GM19025 (cell line): ENCODE data around the gene FRYL.
A peak's percentile ranks its signal among the peaks of the same experiment; 100 is the strongest.
"Not testable (repeated sequence)": the region's sequence is repeated elsewhere in the genome, so short reads cannot be mapped to it uniquely, and the experiment has no call there.

ENCODE experiments used
- ATAC-seq: cut with Tn5 transposase; IDR thresholded peaks from one replicate; pipeline ENCODE4 v1.9.1; 2021; ENCODE audit warnings: mild to moderate bottlenecking, low read depth, moderate library complexity; ENCODE audit not compliant: unreplicated experiment

The FRYL gene

GRCh38 chr4:48752246-48752645 is 27.8 kb downstream of the FRYL start:
- no peak for ATAC-seq

DNA sequence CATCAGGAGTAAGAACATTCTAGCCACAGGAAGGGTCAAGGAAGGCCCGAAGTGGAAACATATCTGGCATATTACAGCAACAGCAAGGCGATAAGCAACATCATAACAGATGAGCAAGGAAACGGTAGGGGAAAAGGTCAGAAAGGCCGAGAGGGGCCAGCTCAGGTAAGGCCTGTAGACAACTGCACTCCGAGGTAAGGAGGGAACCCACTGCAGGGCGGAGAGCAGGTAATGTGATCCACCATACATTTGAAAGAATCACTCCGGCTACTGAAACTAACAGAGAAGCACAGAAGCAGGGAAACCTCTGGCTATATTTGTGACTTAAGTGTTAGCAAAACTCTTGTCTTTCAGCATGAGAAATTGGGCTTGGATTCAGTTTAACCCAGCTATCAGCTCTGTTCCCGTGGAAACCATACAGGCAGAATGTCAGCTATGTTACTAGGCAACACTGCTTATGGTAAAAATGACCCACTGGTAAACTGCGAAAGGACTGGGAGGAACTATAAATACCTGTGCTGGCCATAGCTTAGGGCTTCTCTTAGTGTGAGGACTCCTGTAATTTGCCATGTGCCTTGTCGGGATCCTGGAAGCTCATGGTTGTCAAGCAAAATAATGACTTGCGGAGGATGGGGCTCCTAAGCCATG is 31.0 kb downstream of the FRYL start:
- no peak for ATAC-seq

DNA sequence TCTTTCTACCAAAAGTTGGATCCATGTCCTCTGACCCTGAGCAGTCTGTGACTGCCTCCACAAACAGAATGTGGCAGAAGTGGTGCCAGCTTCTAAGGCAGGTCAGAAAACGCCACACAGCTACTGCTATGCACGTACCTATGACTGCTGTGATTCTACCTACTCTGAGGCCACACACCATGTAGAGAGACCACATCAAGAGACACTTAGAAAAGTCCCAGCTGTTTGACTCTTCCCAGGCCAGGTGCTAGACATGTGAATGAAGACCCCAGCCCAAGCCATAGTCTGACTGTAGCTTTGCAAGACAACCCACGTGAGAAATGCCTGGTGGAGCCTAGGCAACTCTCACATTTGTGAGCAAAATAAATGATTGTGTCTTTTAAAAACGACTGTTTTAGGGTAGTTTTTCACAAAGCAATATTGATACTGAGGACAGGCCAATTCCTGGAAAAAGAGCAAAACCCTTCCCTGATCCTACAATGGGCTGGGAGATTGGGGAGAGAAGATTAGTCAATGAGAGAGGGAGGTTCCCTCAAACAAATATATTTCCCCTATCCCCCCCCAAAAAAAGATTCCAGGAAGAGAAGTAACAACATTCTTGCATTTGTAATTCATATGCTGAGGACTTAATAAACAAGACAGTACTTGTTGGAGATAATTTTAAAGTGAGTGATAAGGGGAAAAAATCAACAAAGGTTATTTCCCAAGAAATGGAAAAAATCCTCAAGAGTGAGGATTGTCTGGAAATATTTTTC is 33.3 kb downstream of the FRYL start:
- no peak for ATAC-seq

DNA sequence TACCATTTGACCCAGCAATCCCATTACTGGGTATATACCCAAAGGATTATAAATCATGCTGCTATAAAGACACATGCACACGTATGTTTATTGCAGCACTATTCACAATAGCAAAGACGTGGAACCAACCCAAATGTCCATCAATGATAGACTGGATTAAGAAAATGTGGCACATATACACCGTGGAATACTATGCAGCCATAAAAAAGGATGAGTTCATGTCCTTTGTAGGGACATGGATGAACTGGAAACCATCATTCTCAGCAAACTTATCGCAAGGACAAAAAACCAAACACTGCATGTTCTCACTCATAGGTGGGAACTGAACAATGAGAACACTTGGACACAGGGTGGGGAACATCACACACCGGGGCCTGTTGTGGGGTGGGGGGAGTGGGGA is 34.9 kb downstream of the FRYL start:
- ATAC-seq = not testable (repeated sequence)

- no peak for ATAC-seq
These were observed 37.7 kb downstream of the FRYL start for GRCh38 chr4:48742412-48742811.

DNA sequence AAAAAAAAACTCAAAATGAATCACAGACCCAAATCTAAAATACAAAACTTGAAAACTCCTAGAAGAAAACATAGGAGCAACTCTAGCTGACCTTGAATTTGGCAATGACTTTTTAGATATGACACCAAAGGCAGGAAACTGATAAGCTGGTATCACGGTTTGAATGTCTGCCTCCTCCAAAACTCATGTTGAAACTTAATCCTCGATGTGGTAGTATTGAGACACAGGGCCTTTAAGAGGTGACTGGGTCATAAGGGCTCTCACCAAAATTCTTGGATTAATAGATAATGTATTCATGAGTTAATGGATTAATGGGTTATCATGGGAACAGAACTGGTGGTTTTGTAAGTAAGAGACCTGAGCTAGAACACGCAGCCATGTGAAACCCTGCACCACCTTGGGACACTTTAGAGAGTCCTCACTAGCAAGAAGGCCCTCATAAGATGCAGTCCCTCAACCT is 40.5 kb downstream of the FRYL start:
- ATAC-seq = peak; percentile 55

GRCh38 chr4:48738856-48739255 is 41.2 kb downstream of the FRYL start:
- ATAC-seq = no peak

- not testable (repeated sequence) for ATAC-seq
These were observed 51.1 kb downstream of the FRYL start for GRCh38 chr4:48728906-48729496.

DNA sequence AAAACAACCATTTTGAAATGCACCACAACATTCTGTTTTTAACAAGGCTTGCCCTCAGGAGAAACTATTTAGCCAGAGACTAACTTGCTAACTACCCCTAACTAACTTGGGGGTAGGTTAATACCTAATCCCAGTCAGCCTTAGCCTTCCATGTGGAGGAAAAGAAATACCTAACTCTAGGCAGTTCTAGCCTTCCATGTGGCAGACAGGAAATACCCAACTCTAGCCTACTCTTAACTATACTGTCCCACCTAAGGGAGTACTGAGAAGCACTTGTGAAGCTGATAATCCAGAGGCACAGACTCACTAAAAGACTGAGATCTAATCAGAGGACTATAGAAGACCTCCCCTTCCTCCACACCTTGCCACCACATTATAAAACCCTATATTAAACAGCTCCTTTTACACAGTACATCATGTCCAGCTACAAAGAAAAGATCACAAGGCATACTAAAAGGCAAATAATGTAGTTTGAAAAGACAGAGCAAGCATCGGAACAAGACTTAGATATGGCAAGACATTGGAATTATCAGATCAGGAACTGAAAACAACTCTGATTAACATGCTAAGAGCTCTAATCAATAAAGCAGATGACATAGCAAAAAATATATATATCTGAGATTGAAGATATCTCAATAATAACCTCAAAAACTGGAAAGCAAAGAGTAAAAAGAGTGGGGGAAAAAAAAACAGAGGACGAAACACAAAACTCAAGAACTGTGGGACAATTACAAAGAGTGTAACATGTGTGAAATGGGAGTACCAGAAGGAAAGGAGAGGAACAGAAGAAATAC is 52.2 kb downstream of the FRYL start:
- no peak for ATAC-seq

DNA sequence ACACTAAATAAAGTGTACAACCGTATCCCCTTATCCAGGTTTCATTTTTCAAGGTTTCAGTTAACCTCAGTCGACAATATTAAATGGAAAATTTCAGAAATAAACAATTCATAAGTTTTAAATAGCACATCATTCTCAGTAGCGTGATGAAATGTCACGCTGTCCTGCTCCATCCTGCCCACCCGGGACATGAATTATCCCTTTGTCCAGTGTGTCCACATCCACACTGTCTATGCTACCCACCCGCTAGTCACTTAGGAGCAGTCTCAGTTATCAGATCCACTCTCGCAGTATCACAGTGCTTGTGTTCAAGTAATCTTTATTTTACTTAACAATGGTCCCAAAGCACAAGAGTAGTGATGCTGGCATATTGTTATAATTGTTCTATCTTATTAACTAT is 54.7 kb downstream of the FRYL start:
- no peak for ATAC-seq

- no peak for ATAC-seq
These were observed 57.3 kb downstream of the FRYL start for GRCh38 chr4:48722509-48723446.

GRCh38 chr4:48720459-48720858 is 59.6 kb downstream of the FRYL start:
- no peak for ATAC-seq

DNA sequence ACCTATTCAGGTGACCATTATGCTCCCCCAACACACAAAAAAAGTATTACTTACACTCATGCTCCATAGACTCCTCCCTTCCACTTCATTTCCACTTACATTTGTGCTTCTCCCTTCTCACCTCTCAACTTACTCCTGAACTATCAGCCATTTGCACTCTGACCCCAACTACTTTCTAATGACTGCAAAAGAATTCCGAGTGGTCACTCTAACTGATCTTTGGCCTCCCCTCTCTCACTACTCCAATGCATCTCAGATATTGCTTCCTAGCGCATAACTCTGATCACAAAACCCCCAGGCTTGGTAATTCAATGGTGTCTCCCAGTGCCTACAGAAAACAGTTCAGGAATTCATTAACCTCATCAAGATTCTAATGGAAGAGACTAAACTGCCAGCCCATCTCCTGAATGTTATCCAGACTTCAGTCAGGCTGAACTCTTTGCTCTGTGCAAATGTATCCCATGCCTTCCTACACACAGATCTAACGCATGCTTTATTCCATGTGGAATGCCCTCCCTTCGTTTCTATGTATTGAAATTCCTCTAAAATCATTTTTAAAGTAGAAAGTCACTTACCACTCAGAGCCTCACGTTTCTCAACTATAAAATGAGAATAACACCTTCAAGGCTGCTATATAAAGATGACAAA is 61.1 kb downstream of the FRYL start:
- no peak for ATAC-seq

DNA sequence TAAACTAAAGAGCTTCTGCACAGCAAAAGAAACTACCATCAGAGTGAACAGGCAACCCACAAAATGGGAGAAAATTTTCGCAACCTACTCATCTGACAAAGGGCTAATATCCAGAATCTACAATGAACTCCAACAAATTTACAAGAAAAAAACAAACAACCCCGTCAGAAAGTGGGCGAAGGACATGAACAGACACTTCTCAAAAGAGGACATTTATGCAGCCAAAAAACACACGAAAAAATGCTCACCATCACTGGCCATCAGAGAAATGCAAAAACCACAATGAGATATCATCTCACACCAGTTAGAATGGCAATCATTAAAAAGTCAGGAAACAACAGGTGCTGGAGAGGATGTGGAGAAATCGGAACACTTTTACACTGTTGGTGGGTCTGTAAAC is 63.8 kb downstream of the FRYL start:
- not testable (repeated sequence) for ATAC-seq

DNA sequence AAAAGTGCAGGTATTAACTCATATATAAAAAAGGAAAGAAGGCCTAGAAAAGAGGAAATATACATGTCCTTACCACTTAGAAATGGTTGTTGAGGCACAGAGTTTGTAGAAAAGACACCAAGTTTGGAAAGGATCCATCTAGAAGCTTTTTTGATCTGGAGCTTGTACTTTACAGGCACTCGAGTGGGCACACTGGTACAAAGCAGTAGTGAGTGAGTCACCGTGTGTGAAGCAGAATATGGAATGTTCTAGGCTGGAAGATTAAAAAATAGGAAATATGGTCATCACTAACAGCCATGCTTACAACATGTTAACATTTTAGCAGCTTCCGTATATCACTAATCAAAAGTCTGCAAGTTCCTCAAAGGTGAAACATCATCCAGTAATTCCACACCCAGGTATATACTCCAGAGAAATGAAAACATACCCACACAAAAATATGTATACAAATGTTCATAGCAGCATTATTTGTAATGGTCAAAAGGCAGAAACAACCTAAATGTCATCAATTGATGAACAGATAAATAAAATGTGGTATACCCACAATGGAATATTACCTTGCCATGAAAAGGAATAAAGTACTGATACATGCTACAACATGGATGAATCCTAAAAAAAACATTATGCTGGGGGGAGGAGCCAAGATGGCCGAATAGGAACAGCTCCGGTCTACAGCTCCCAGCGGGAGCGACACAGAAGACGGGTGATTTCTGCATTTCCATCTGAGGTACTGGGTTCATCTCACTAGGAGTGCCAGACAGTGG is 69.5 kb downstream of the FRYL start:
- no peak for ATAC-seq

GRCh38 chr4:48709901-48710300 is 70.2 kb downstream of the FRYL start:
- ATAC-seq = no peak

GRCh38 chr4:48708610-48709009 is 71.5 kb downstream of the FRYL start:
- ATAC-seq = no peak

- ATAC-seq = no peak
These were observed 73.3 kb downstream of the FRYL start for GRCh38 chr4:48706736-48707135.

DNA sequence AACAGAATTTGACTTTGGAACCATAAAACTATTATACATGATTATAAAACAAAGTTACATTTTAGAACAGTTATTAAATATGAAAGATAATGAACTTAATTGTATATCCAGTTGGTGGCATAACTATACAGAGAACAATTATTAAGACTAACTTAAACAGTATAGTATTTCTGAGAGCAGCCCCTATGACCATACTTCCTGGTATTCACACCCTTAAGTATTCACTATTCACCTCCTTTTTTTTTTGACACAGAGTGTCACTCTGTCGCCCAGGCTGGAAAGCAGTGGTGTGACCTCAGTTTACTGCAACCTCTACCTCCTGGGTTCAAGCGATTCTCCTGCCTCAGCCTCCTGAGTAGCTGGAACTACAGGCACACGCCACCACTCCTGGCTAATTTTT is 74.5 kb downstream of the FRYL start:
- no peak for ATAC-seq
